ENCODE results near the gene CTAG1B. TPM values are rescaled to one million over a fixed set of nuclear protein-coding genes. Genes with fewer than 3 reads are reported as not detected.
A peak's percentile ranks its signal among the peaks of the same experiment; 100 is the strongest.
"Not testable (repeated sequence)": the region's sequence is repeated elsewhere in the genome, so short reads cannot be mapped to it uniquely, and the experiment has no call there.

Gene CTAG1B
- total and polyA plus RNA-seq, 2 experiments from 2014 or later = not detected

DNA sequence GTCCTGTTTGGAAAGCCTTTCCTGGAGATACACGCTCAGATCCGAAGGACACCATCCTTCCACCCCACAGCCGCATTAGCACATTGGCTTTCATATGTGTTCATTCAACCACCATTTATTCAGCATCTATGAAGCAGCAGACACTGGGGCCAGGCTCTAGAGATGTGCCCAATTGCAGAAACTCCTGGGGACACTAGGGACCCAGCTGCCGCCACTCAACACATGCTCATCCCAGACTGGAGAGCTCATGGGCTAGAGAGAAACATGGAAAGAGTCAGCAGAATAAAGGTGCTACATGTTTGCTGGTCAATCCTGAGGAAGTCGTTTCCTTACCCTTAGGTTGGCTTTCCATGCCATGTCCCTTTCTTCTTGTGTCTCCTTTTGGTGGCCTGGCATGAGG is 26.6 kb downstream of the CTAG1B start:
- Histone ChIP-seq H3K4me3 (no peak overlapping the region), H3K36me3 (ENCODE audit: insufficient read depth) (no peaks in the 10 kb centered on the region), H4K20me1 (replicated peaks; ENCODE audit: insufficient read depth) (no peaks in the 10 kb centered on the region), H3K9me2 (ENCODE audit: insufficient read depth) (no peaks in the 10 kb centered on the region), H3F3A (replicated peaks; ENCODE audit: low read depth) (no peaks in the 10 kb centered on the region), H3K4me2 (no peak overlapping the region), H3K79me2 (replicated peaks; ENCODE audit: insufficient read depth) (no peaks in the 10 kb centered on the region), H2AFZ (no peak overlapping the region), H3K4me1 (ENCODE audit: insufficient read depth) (peaks cover 11% of the 10 kb centered on the region), H3K27me3 (ENCODE audit: insufficient read depth) (no peaks in the 10 kb centered on the region), H3K27ac (ENCODE audit: low read depth) (no peak overlapping the region)
- Mint-ChIP-seq H3K27ac (no peak overlapping the region), H3K4me1 (peaks cover 23% of the 10 kb centered on the region), H3K9me3 (peaks cover 24% of the 10 kb centered on the region; the same call in 2 of the 3 replicates), H3K27me3 (ENCODE audit: insufficient read depth, low read depth, poor library complexity) (no peaks in the 10 kb centered on the region), H3K4me3 (no peak overlapping the region), H3K36me3 (ENCODE audit: low read depth) (peaks cover 14% of the 10 kb centered on the region)
- DNase-seq (ENCODE audit: low spot score) (no peak), ATAC-seq (no peak)
- TF ChIP-seq ZNF114 (CRISPR knock-in tag; IDR thresholded peaks at IDR 0.05) (no peak), NANOG (IDR thresholded peaks at IDR 0.05; ENCODE audit: borderline replicate concordance) (no peak), EZH2phosphoT487 (IDR thresholded peaks at IDR 0.05; ENCODE audit: unreplicated experiment) (no peak), CREB1 (CRISPR knock-in tag; IDR thresholded peaks at IDR 0.05; ENCODE audit: low read depth) (no peak), ZNF331 (CRISPR knock-in tag; IDR thresholded peaks at IDR 0.05; ENCODE audit: low read depth) (no peak)
- TF ChIP-seq, protein P1, sequence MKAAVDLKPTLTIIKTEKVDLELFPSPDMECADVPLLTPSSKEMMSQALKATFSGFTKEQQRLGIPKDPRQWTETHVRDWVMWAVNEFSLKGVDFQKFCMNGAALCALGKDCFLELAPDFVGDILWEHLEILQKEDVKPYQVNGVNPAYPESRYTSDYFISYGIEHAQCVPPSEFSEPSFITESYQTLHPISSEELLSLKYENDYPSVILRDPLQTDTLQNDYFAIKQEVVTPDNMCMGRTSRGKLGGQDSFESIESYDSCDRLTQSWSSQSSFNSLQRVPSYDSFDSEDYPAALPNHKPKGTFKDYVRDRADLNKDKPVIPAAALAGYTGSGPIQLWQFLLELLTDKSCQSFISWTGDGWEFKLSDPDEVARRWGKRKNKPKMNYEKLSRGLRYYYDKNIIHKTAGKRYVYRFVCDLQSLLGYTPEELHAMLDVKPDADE (IDR thresholded peaks at IDR 0.05) = no peak
- TF ChIP-seq, protein P2, sequence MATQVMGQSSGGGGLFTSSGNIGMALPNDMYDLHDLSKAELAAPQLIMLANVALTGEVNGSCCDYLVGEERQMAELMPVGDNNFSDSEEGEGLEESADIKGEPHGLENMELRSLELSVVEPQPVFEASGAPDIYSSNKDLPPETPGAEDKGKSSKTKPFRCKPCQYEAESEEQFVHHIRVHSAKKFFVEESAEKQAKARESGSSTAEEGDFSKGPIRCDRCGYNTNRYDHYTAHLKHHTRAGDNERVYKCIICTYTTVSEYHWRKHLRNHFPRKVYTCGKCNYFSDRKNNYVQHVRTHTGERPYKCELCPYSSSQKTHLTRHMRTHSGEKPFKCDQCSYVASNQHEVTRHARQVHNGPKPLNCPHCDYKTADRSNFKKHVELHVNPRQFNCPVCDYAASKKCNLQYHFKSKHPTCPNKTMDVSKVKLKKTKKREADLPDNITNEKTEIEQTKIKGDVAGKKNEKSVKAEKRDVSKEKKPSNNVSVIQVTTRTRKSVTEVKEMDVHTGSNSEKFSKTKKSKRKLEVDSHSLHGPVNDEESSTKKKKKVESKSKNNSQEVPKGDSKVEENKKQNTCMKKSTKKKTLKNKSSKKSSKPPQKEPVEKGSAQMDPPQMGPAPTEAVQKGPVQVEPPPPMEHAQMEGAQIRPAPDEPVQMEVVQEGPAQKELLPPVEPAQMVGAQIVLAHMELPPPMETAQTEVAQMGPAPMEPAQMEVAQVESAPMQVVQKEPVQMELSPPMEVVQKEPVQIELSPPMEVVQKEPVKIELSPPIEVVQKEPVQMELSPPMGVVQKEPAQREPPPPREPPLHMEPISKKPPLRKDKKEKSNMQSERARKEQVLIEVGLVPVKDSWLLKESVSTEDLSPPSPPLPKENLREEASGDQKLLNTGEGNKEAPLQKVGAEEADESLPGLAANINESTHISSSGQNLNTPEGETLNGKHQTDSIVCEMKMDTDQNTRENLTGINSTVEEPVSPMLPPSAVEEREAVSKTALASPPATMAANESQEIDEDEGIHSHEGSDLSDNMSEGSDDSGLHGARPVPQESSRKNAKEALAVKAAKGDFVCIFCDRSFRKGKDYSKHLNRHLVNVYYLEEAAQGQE (IDR thresholded peaks at IDR 0.05; ENCODE audit: unreplicated experiment) = no peak
- TF ChIP-seq, protein P3, sequence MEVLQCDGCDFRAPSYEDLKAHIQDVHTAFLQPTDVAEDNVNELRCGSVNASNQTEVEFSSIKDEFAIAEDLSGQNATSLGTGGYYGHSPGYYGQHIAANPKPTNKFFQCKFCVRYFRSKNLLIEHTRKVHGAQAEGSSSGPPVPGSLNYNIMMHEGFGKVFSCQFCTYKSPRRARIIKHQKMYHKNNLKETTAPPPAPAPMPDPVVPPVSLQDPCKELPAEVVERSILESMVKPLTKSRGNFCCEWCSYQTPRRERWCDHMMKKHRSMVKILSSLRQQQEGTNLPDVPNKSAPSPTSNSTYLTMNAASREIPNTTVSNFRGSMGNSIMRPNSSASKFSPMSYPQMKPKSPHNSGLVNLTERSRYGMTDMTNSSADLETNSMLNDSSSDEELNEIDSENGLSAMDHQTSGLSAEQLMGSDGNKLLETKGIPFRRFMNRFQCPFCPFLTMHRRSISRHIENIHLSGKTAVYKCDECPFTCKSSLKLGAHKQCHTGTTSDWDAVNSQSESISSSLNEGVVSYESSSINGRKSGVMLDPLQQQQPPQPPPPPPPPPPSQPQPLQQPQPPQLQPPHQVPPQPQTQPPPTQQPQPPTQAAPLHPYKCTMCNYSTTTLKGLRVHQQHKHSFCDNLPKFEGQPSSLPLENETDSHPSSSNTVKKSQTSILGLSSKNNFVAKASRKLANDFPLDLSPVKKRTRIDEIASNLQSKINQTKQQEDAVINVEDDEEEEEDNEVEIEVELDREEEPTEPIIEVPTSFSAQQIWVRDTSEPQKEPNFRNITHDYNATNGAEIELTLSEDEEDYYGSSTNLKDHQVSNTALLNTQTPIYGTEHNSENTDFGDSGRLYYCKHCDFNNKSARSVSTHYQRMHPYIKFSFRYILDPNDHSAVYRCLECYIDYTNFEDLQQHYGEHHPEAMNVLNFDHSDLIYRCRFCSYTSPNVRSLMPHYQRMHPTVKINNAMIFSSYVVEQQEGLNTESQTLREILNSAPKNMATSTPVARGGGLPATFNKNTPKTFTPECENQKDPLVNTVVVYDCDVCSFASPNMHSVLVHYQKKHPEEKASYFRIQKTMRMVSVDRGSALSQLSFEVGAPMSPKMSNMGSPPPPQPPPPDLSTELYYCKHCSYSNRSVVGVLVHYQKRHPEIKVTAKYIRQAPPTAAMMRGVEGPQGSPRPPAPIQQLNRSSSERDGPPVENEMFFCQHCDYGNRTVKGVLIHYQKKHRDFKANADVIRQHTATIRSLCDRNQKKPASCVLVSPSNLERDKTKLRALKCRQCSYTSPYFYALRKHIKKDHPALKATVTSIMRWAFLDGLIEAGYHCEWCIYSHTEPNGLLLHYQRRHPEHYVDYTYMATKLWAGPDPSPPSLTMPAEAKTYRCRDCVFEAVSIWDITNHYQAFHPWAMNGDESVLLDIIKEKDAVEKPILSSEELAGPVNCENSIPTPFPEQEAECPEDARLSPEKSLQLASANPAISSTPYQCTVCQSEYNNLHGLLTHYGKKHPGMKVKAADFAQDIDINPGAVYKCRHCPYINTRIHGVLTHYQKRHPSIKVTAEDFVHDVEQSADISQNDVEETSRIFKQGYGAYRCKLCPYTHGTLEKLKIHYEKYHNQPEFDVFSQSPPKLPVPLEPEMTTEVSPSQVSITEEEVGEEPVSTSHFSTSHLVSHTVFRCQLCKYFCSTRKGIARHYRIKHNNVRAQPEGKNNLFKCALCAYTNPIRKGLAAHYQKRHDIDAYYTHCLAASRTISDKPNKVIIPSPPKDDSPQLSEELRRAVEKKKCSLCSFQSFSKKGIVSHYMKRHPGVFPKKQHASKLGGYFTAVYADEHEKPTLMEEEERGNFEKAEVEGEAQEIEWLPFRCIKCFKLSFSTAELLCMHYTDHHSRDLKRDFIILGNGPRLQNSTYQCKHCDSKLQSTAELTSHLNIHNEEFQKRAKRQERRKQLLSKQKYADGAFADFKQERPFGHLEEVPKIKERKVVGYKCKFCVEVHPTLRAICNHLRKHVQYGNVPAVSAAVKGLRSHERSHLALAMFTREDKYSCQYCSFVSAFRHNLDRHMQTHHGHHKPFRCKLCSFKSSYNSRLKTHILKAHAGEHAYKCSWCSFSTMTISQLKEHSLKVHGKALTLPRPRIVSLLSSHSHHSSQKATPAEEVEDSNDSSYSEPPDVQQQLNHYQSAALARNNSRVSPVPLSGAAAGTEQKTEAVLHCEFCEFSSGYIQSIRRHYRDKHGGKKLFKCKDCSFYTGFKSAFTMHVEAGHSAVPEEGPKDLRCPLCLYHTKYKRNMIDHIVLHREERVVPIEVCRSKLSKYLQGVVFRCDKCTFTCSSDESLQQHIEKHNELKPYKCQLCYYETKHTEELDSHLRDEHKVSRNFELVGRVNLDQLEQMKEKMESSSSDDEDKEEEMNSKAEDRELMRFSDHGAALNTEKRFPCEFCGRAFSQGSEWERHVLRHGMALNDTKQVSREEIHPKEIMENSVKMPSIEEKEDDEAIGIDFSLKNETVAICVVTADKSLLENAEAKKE (CRISPR knock-in tag; IDR thresholded peaks at IDR 0.05) = no peak

DNA sequence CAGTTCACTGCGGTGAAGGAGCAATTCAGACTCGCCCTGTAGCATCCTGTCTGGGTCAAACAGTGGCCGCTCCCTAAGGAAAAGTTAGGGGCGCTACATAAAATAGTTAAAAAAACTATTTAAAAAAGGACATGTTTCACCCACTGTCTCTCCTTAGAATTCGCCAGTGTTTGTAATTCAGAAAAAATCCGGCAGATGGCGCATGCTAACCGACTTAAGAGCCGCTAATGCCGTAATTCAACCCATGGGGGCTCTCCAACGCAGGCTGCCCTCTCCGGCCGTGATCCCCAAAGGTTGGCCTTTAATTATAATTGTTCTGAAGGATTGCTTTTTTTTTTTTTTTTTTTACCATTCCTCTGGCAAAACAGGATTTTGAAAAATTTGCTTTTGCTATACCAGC is 28.7 kb downstream of the CTAG1B start:
- H3K27ac ChIP-seq (ENCODE audit: low read depth); H3F3A ChIP-seq (replicated peaks; ENCODE audit: low read depth); H3K79me2 ChIP-seq (replicated peaks; ENCODE audit: insufficient read depth); H3K4me3 ChIP-seq; H3K9me2 ChIP-seq (ENCODE audit: insufficient read depth); H3K4me1 Mint-ChIP-seq; H3K27ac Mint-ChIP-seq; H3K4me1 ChIP-seq (ENCODE audit: insufficient read depth); H3K4me2 ChIP-seq; H4K20me1 ChIP-seq (replicated peaks; ENCODE audit: insufficient read depth); H3K27me3 Mint-ChIP-seq (ENCODE audit: insufficient read depth, low read depth, poor library complexity); H2AFZ ChIP-seq; H3K36me3 Mint-ChIP-seq (ENCODE audit: low read depth); H3K27me3 ChIP-seq (ENCODE audit: insufficient read depth); H3K4me3 Mint-ChIP-seq; H3K36me3 ChIP-seq (ENCODE audit: insufficient read depth); DNase-seq (ENCODE audit: low spot score): not testable (repeated sequence)
- peaks cover 15% of the 10 kb centered on the region; the same call in 1 of the 3 replicates for H3K9me3 Mint-ChIP-seq
- peak; percentile 38; the same call in 1 of the 3 replicates for ATAC-seq

Data from GM23338 (cell line).